ENCODE data around the gene IRAK3.

DNA sequence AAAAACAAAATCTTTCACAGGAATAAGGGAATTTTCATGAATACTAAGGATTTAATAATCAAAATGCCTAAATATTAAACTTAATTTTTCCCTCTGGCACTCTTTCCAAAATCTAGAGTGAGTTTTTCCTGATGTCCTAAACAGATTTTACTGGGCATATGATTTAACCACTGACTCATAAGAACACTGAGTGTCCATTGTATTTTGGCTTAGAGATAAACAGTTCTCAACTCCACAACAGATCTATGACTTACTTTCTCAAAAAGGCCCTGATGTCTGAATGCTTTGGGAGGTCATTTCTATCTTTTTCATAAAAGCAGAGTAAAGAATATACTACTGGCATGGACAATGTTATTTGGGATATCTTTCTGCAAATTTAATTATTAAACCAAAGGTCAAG is 34.2 kb upstream of the IRAK3 start:
- TF ChIP-seq POLR2AphosphoS5 (IDR thresholded peaks at IDR 0.05; ENCODE audit: low read depth, low read length): no peak
- TF ChIP-seq, protein P1, sequence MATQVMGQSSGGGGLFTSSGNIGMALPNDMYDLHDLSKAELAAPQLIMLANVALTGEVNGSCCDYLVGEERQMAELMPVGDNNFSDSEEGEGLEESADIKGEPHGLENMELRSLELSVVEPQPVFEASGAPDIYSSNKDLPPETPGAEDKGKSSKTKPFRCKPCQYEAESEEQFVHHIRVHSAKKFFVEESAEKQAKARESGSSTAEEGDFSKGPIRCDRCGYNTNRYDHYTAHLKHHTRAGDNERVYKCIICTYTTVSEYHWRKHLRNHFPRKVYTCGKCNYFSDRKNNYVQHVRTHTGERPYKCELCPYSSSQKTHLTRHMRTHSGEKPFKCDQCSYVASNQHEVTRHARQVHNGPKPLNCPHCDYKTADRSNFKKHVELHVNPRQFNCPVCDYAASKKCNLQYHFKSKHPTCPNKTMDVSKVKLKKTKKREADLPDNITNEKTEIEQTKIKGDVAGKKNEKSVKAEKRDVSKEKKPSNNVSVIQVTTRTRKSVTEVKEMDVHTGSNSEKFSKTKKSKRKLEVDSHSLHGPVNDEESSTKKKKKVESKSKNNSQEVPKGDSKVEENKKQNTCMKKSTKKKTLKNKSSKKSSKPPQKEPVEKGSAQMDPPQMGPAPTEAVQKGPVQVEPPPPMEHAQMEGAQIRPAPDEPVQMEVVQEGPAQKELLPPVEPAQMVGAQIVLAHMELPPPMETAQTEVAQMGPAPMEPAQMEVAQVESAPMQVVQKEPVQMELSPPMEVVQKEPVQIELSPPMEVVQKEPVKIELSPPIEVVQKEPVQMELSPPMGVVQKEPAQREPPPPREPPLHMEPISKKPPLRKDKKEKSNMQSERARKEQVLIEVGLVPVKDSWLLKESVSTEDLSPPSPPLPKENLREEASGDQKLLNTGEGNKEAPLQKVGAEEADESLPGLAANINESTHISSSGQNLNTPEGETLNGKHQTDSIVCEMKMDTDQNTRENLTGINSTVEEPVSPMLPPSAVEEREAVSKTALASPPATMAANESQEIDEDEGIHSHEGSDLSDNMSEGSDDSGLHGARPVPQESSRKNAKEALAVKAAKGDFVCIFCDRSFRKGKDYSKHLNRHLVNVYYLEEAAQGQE (IDR thresholded peaks at IDR 0.05; ENCODE audit: insufficient read depth in 1 of 2, low read depth in 2 of 2, low read length in 2 of 2): no peak
